H1 (cell line): ENCODE measurements around the gene C1orf115.

Experiments
- BACH1 ChIP-seq: IDR thresholded peaks from 2 replicates; pipeline ENCODE4 v1.6.1; 2012; ENCODE audit warnings: low read length, improper control_type of control experiment
- EZH2 ChIP-seq: fragments of 200-600 bp; sonication (generic); IDR thresholded peaks from 2 replicates; pipeline ENCODE4 v1.7.1; 2012; ENCODE audit warnings: low read depth, mild to moderate bottlenecking, moderate library complexity, low read length, inconsistent platforms; ENCODE audit not compliant: severe bottlenecking
- GTF2F1 ChIP-seq: IDR thresholded peaks from 2 replicates; pipeline ENCODE4 v1.6.1; 2012; ENCODE audit warnings: low read depth, low read length, improper control_type of control experiment, borderline replicate concordance
- JUND ChIP-seq: IDR thresholded peaks from 2 replicates; pipeline ENCODE4 v1.6.1; 2011; ENCODE audit warnings: mild to moderate bottlenecking, improper control_type of control experiment, low read length
- POLR2AphosphoS5 ChIP-seq: IDR thresholded peaks from 2 replicates; pipeline ENCODE4 v1.6.1; 2011; ENCODE audit warnings: low read depth, low read length
- SP1 ChIP-seq: IDR thresholded peaks from 2 replicates; pipeline ENCODE4 v1.6.1; 2011; ENCODE audit warnings: low read depth, low read length
- TF ChIP-seq, protein P1 (sequence below): IDR thresholded peaks from 2 replicates; pipeline ENCODE4 v1.6.1; 2011; ENCODE audit warnings: low read depth, mild to moderate bottlenecking, low read length; ENCODE audit not compliant: insufficient read depth
- TF ChIP-seq, protein P2 (sequence below), 3 experiments: IDR thresholded peaks; 1 replicate in 2 of 3; 2 replicates in 1 of 3; pipeline versions ENCODE4 v1.5.1 to v1.6.1; 2011; ENCODE audit warnings: low read length in 3 of 3, mild to moderate bottlenecking in 3 of 3, inconsistent platforms in 2 of 3, low read depth in 1 of 3, moderate library complexity in 1 of 3; ENCODE audit not compliant: insufficient read depth in 1 of 3; ENCODE audit errors: control extremely low read depth in 1 of 3

DNA sequence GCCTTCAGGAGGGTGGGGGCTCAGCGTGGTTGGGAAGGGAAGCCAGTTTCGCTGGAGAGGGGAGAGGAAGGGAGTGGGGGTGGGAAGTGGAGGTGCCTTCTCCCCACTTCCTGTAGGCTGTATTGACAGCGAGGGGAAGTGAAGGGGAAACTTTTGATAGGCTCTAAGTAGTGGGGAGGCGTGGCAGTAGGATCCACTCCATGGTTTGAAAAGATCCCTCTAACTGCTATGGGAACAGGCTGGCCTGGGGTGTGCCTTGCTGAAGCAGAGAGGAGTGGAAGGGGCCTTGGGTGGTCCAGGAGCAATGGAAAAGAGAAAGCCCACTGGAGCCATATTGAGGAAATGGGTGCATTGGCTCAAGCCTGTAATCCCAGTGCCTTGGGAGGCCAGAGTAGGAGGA is 20.2 kb downstream of the C1orf115 start:
- TF ChIP-seq, protein P1, sequence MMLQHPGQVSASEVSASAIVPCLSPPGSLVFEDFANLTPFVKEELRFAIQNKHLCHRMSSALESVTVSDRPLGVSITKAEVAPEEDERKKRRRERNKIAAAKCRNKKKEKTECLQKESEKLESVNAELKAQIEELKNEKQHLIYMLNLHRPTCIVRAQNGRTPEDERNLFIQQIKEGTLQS, result no peak
- TF ChIP-seq POLR2AphosphoS5, result no peak
- no peak for TF ChIP-seq BACH1
- TF ChIP-seq, protein P2, sequence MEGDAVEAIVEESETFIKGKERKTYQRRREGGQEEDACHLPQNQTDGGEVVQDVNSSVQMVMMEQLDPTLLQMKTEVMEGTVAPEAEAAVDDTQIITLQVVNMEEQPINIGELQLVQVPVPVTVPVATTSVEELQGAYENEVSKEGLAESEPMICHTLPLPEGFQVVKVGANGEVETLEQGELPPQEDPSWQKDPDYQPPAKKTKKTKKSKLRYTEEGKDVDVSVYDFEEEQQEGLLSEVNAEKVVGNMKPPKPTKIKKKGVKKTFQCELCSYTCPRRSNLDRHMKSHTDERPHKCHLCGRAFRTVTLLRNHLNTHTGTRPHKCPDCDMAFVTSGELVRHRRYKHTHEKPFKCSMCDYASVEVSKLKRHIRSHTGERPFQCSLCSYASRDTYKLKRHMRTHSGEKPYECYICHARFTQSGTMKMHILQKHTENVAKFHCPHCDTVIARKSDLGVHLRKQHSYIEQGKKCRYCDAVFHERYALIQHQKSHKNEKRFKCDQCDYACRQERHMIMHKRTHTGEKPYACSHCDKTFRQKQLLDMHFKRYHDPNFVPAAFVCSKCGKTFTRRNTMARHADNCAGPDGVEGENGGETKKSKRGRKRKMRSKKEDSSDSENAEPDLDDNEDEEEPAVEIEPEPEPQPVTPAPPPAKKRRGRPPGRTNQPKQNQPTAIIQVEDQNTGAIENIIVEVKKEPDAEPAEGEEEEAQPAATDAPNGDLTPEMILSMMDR (IDR thresholded peaks at IDR 0.05; ENCODE audit: control extremely low read depth in 1 of 3, insufficient read depth in 1 of 3, low read depth in 1 of 3, low read length in 3 of 3), result no peak
- TF ChIP-seq EZH2, result no peak
- TF ChIP-seq JUND, result no peak
- no peak for TF ChIP-seq GTF2F1
- no peak for TF ChIP-seq SP1
